Kidney epithelial cell (primary cell): ENCODE results near the gene PKN1. TPM values are rescaled to one million over a fixed set of nuclear protein-coding genes. Genes with fewer than 3 reads are reported as not detected.
A peak's percentile ranks its signal among the peaks of the same experiment; 100 is the strongest.

ENCODE experiments used
- DNase-seq: peaks from one replicate; pipeline ENCODE4 v3.0.0-alpha.2; 2010; ENCODE audit warnings: low read depth
- H3K27me3 ChIP-seq: 2 replicates; pipeline ENCODE4 v1.6.0; 2011; ENCODE audit warnings: low read length; ENCODE audit not compliant: control insufficient read depth, insufficient read depth
- H3K36me3 ChIP-seq: 2 replicates; pipeline ENCODE4 v1.5.1; 2011; ENCODE audit warnings: low read length; ENCODE audit not compliant: control insufficient read depth, insufficient read depth
- H3K4me3 ChIP-seq: 2 replicates; pipeline ENCODE4 v1.5.1; 2011; ENCODE audit warnings: low read depth, mild to moderate bottlenecking, control low read depth, low read length
- CTCF ChIP-seq: IDR thresholded peaks from 2 replicates; pipeline ENCODE4 v1.5.1; 2011; ENCODE audit warnings: mild to moderate bottlenecking, moderate library complexity, low read length, control low read depth, inconsistent platforms; ENCODE audit not compliant: insufficient read depth, poor library complexity, severe bottlenecking
- total RNA-seq: library from RNA; depleted of rRNA; stranded (reverse); fragments of >200 nt; gene quantifications from 2 replicates; pipeline ENCODE4 v1.2.3, GENCODE V29; 2015

Gene PKN1
- total RNA-seq, 1 donor from 2014 or later = 230 TPM

- TF ChIP-seq CTCF = no peak
- DNase-seq = no peak
- no peaks in the 10 kb centered on the region for H3K27me3 ChIP-seq
- no peak overlapping the region for H3K4me3 ChIP-seq
- no peaks in the 10 kb centered on the region for H3K36me3 ChIP-seq
These were observed 86.2 kb downstream of the PKN1 start for GRCh38 chr19:14519245-14519859.

GRCh38 chr19:14519860-14520407, 86.8 kb downstream of the PKN1 start:
- Histone ChIP-seq H3K27me3 (no peaks in the 10 kb centered on the region), H3K36me3 (no peaks in the 10 kb centered on the region), H3K4me3 (no peak overlapping the region)
- peak; percentile 95 for DNase-seq
- no peak for TF ChIP-seq CTCF

GRCh38 chr19:14520543-14520942, 87.4 kb downstream of the PKN1 start:
- Histone ChIP-seq H3K4me3 (no peak overlapping the region), H3K36me3 (no peaks in the 10 kb centered on the region), H3K27me3 (no peaks in the 10 kb centered on the region)
- no peak for DNase-seq
- TF ChIP-seq CTCF = no peak

Other genes starting within 250 kb of the PKN1 start
- 15.0 and 20.6 TPM in 2 replicates for gene ADGRL1, start 227.1 kb upstream of the PKN1 start, total RNA-seq
- gene ADGRE5, start 51.9 kb upstream of the PKN1 start, total RNA-seq = 24.7 and 28.2 TPM in 2 replicates
- 96.4 and 111 TPM in 2 replicates for gene DDX39A, start 14.0 kb upstream of the PKN1 start, total RNA-seq
- 5.5 and 6.9 TPM in 2 replicates for gene PTGER1, start 42.0 kb downstream of the PKN1 start, total RNA-seq
- 188 and 222 TPM in 2 replicates for gene GIPC1, start 62.8 kb downstream of the PKN1 start, total RNA-seq
- gene DNAJB1, start 85.1 kb downstream of the PKN1 start, total RNA-seq = 58.1 and 64.7 TPM in 2 replicates
- gene TECR, start 96.3 kb downstream of the PKN1 start, total RNA-seq = 52.8 and 55.0 TPM in 2 replicates
- gene NDUFB7, start 138.8 kb downstream of the PKN1 start, total RNA-seq = 350 and 363 TPM in 2 replicates
- gene CLEC17A, start 149.8 kb downstream of the PKN1 start, total RNA-seq = 0.08 TPM in 1 of 2 replicates, not detected in the other
- gene ADGRE3, start 241.5 kb downstream of the PKN1 start, total RNA-seq = not detected in 2 replicates